WTC11 (cell line): ENCODE measurements around the gene ATP12A. TPM values are rescaled to one million over a fixed set of nuclear protein-coding genes. Genes with fewer than 3 reads are reported as not detected.

ENCODE experiments used
- ATAC-seq: fragments of 200-7000 bp; cut with Tn5 transposase; 2 replicates; pipeline ENCODE4 v1.10.0; 2021; ENCODE audit warnings: mild to moderate bottlenecking, moderate library complexity
- CTCF ChIA-PET: fragments of 300-600 bp; sonication (Branson Sonifier 250); formaldehyde crosslinking; loops from one replicate; lab custom pipeline; 2021; ENCODE audit warnings: antibody characterized with exemption; lab: Charles Lee
- POLR2A ChIA-PET: fragments of 350-600 bp; sonication (Branson Sonifier 250); formaldehyde crosslinking; loops from one replicate; lab custom pipeline; 2021; ENCODE audit warnings: antibody characterized with exemption; lab: Charles Lee
- DNase-seq: peaks from one replicate; pipeline ENCODE4 v3.0.0; 2021; ENCODE audit warnings: low spot score
- H3K27ac Mint-ChIP-seq: 2 replicates; pipeline ENCODE4 v1.8.0; 2021; ENCODE audit warnings: mixed read lengths
- H3K27me3 Mint-ChIP-seq: 2 replicates; pipeline ENCODE4 v1.8.0; 2021; ENCODE audit warnings: low read depth, mild to moderate bottlenecking, moderate library complexity, mixed read lengths
- H3K36me3 Mint-ChIP-seq: 2 replicates; pipeline ENCODE4 v1.8.0; 2021; ENCODE audit warnings: mixed read lengths
- H3K4me1 Mint-ChIP-seq: 2 replicates; pipeline ENCODE4 v1.8.0; 2022; ENCODE audit warnings: mixed read lengths
- H3K4me3 Mint-ChIP-seq: 2 replicates; pipeline ENCODE4 v1.8.0; 2021; ENCODE audit warnings: mild to moderate bottlenecking, moderate library complexity, mixed read lengths
- H3K9me3 Mint-ChIP-seq: 2 replicates; pipeline ENCODE4 v1.8.0; 2021; ENCODE audit warnings: mixed read lengths
- CBFB ChIP-seq: sonication (generic); formaldehyde crosslinking; IDR thresholded peaks from 2 replicates; pipeline ENCODE4 v1.8.1; 2022; ENCODE audit warnings: mild to moderate bottlenecking, low read depth, missing genetic modification reagents
- CREB1 ChIP-seq: sonication (generic); formaldehyde crosslinking; IDR thresholded peaks from 2 replicates; pipeline ENCODE4 v1.8.0; 2023; ENCODE audit warnings: mild to moderate bottlenecking, missing genetic modification reagents
- EMX1 ChIP-seq: fragments of 250-450 bp; sonication (Bioruptor Pico); IDR thresholded peaks from 2 replicates; pipeline ENCODE4 v1.8.0; 2021; ENCODE audit warnings: mild to moderate bottlenecking
- ESRRA ChIP-seq: sonication (generic); formaldehyde crosslinking; IDR thresholded peaks from 2 replicates; pipeline ENCODE4 v1.8.1; 2022; ENCODE audit warnings: mild to moderate bottlenecking, missing genetic modification reagents, borderline replicate concordance
- FOXK1 ChIP-seq: sonication (generic); formaldehyde crosslinking; IDR thresholded peaks from 2 replicates; pipeline ENCODE4 v1.8.0; 2022; ENCODE audit warnings: mild to moderate bottlenecking, moderate library complexity, missing genetic modification reagents
- GRHL2 ChIP-seq: fragments of 250-450 bp; sonication (Bioruptor Pico); IDR thresholded peaks from 2 replicates; pipeline ENCODE4 v1.8.0; 2022; ENCODE audit warnings: mild to moderate bottlenecking, moderate library complexity; ENCODE audit not compliant: insufficient replicate concordance, severe bottlenecking
- KAT7 ChIP-seq: sonication (generic); formaldehyde crosslinking; IDR thresholded peaks from 2 replicates; pipeline ENCODE4 v1.8.1; 2023; ENCODE audit warnings: missing genetic modification reagents, mild to moderate bottlenecking, borderline replicate concordance
- NR1H2 ChIP-seq: sonication (generic); formaldehyde crosslinking; IDR thresholded peaks from 2 replicates; pipeline ENCODE4 v1.9.0; 2021; ENCODE audit warnings: mild to moderate bottlenecking, moderate library complexity, missing genetic modification reagents
- NR3C1 ChIP-seq: sonication (generic); formaldehyde crosslinking; conservative IDR thresholded peaks from 2 replicates; pipeline ENCODE4 v1.8.1; 2023; ENCODE audit warnings: low read depth, mild to moderate bottlenecking, missing genetic modification reagents
- PREB ChIP-seq: sonication (generic); formaldehyde crosslinking; IDR thresholded peaks from 2 replicates; pipeline ENCODE4 v1.8.1; 2022; ENCODE audit warnings: mild to moderate bottlenecking, missing genetic modification reagents, moderate library complexity, borderline replicate concordance
- SMAD4 ChIP-seq: sonication (generic); formaldehyde crosslinking; IDR thresholded peaks from 2 replicates; pipeline ENCODE4 v1.8.0; 2022; ENCODE audit warnings: mild to moderate bottlenecking, missing genetic modification reagents
- SP1 ChIP-seq: sonication (generic); formaldehyde crosslinking; conservative IDR thresholded peaks from 2 replicates; pipeline ENCODE4 v1.8.1; 2022; ENCODE audit warnings: missing genetic modification reagents
- STAT6 ChIP-seq: sonication (generic); formaldehyde crosslinking; conservative IDR thresholded peaks from 2 replicates; pipeline ENCODE4 v1.8.1; 2023; ENCODE audit warnings: mild to moderate bottlenecking, low read depth, missing genetic modification reagents, moderate library complexity
- ZNF219 ChIP-seq: sonication (generic); formaldehyde crosslinking; IDR thresholded peaks from 2 replicates; pipeline ENCODE4 v1.8.0; 2023; ENCODE audit warnings: missing genetic modification reagents, mild to moderate bottlenecking, borderline replicate concordance
- ZNF263 ChIP-seq: sonication (generic); formaldehyde crosslinking; IDR thresholded peaks from 2 replicates; pipeline ENCODE4 v1.8.1; 2022; ENCODE audit warnings: low read depth, mild to moderate bottlenecking, moderate library complexity, missing genetic modification reagents
- ZNF423 ChIP-seq: fragments of 250-450 bp; sonication (Bioruptor Pico); IDR thresholded peaks from 2 replicates; pipeline ENCODE4 v2.1.2; 2022; ENCODE audit warnings: mild to moderate bottlenecking, moderate library complexity
- ZNF425 ChIP-seq: fragments of 250-450 bp; sonication (Bioruptor Pico); conservative IDR thresholded peaks from 2 replicates; pipeline ENCODE4 v1.9.0; 2021; ENCODE audit warnings: mild to moderate bottlenecking
- ZNF512 ChIP-seq: sonication (generic); formaldehyde crosslinking; IDR thresholded peaks from 2 replicates; pipeline ENCODE4 v1.8.1; 2022; ENCODE audit warnings: missing genetic modification reagents, borderline replicate concordance
- total RNA-seq: library from RNA; stranded (reverse); gene quantifications from 3 replicates; pipeline ENCODE4 v1.2.3, GENCODE V29; 2021

ATP12A gene
- total RNA-seq, 1 experiment from 2014 or later, result 1.4 TPM

GRCh38 chr13:24632382-24633121 is 47.7 kb upstream of the ATP12A start:
- ATAC-seq, result no peak
- Mint-ChIP-seq H3K4me3 (no peak overlapping the region), H3K4me1 (peaks cover 22% of the 10 kb centered on the region)
- CTCF ChIA-PET, result no interaction called here
- no peak for TF ChIP-seq FOXK1 (CRISPR knock-in tag)
- TF ChIP-seq NR3C1 (CRISPR knock-in tag), result no peak
- no peak for TF ChIP-seq ESRRA (CRISPR knock-in tag)
- TF ChIP-seq ZNF423 (CRISPR knock-in tag), result no peak
- TF ChIP-seq, all 79 proteins: peak for 0
- Mint-ChIP-seq H3K9me3 (no peaks in the 10 kb centered on the region; the same call in 1 of the 2 replicates), H3K36me3 (no peaks in the 10 kb centered on the region), H3K27me3 (no peaks in the 10 kb centered on the region; the same call in 1 of the 2 replicates), H3K27ac (no peak overlapping the region)
- POLR2A ChIA-PET, result no interaction called here
- no peak for DNase-seq

GRCh38 chr13:24636776-24637175 is 43.4 kb upstream of the ATP12A start:
- no peaks in the 10 kb centered on the region for H3K36me3 Mint-ChIP-seq
- ChIA-PET POLR2A (no interaction called here), CTCF (interaction anchor here (2.3 kb wide), 1 partner anchor 7 kb away, joined by 8 read pairs; no protein-coding TSS in a partner anchor)
- H3K4me3 Mint-ChIP-seq, result no peak overlapping the region
- DNase-seq (no peak), ATAC-seq (no peak)
- no peaks in the 10 kb centered on the region for H3K9me3 Mint-ChIP-seq
- peaks cover 7% of the 10 kb centered on the region for H3K4me1 Mint-ChIP-seq
- H3K27me3 Mint-ChIP-seq, result no peaks in the 10 kb centered on the region
- no peak for TF ChIP-seq ZNF512 (CRISPR knock-in tag)
- TF ChIP-seq STAT6, result no peak
- TF ChIP-seq KAT7 (CRISPR knock-in tag), result no peak
- TF ChIP-seq FOXK1 (CRISPR knock-in tag), result no peak
- TF ChIP-seq PREB (CRISPR knock-in tag), result no peak
- TF ChIP-seq ZNF425, result no peak
- TF ChIP-seq ZNF263 (CRISPR knock-in tag), result no peak
- TF ChIP-seq NR1H2 (CRISPR knock-in tag), result no peak
- no peak for TF ChIP-seq SMAD4 (CRISPR knock-in tag)
- no peak for TF ChIP-seq SP1 (CRISPR knock-in tag)
- TF ChIP-seq ZNF219 (CRISPR knock-in tag), result no peak
- no peak for TF ChIP-seq CBFB (CRISPR knock-in tag)
- TF ChIP-seq EMX1 (CRISPR knock-in tag), result no peak
- TF ChIP-seq CREB1 (CRISPR knock-in tag), result no peak
- TF ChIP-seq GRHL2, result no peak
- H3K27ac Mint-ChIP-seq, result no peak overlapping the region
